ENCODE results near the gene TNFRSF4. TPM values are rescaled to one million over a fixed set of nuclear protein-coding genes. Genes with fewer than 3 reads are reported as not detected.
A peak's percentile ranks its signal among the peaks of the same experiment; 100 is the strongest.

The TNFRSF4 gene
- total and polyA plus RNA-seq, 7 donors, result 1.4 to 4.6 (median 3.5) TPM

- peak in 1 of 2 donors; percentile 7 for DNase-seq
- Histone ChIP-seq H3K9me3 (no peaks in the 10 kb centered on the region), H3K27ac (no peak overlapping the region), H3K36me3 (ENCODE audit: insufficient read depth in 1 of 2, low read depth in 1 of 2) (no peaks in the 10 kb centered on the region), H3K27me3 (ENCODE audit: insufficient read depth in 3 of 3, low read length in 2 of 3) (peaks cover 0 to 34% (median under 1%) of the 10 kb centered on the region in 3 donors), H3K4me3 (no peak overlapping the region), H3K4me1 (peaks cover 16% of the 10 kb centered on the region)
- WGBS, 3 donors, result 77 to 81% (median 80%) methylated on average over 67 to 73 of the region's 73 CpGs
- intact Hi-C loops (cut with DNase I), result no loop called here
- TF ChIP-seq CTCF (IDR thresholded peaks at IDR 0.05), result no peak
- ATAC-seq, result no peak
Observed at GRCh38 chr1:1162597-1163537, 51.1 kb downstream of the TNFRSF4 start.

- H3K4me1 ChIP-seq, result peaks cover 19% of the 10 kb centered on the region
- ATAC-seq, result no peak
- no peaks in the 10 kb centered on the region for H3K36me3 ChIP-seq (ENCODE audit: insufficient read depth in 1 of 2, low read depth in 1 of 2)
- no peak for TF ChIP-seq CTCF (IDR thresholded peaks at IDR 0.05)
- peaks cover 0 to 33% (median 0%) of the 10 kb centered on the region in 3 donors for H3K27me3 ChIP-seq (ENCODE audit: insufficient read depth in 3 of 3, low read length in 2 of 3)
- DNase-seq, result no peak
- H3K9me3 ChIP-seq, result no peaks in the 10 kb centered on the region
- H3K4me3 ChIP-seq, result no peak overlapping the region
- intact Hi-C loops (cut with DNase I), result no loop called here
- WGBS, 3 donors, result 52 to 56% (median 55%) methylated on average over 17 of the region's 17 CpGs
- H3K27ac ChIP-seq, result no peak overlapping the region
Observed at GRCh38 chr1:1161683-1162079, 52.3 kb downstream of the TNFRSF4 start.

Other genes with a start within 250 kb of the TNFRSF4 start
- not detected for gene PLEKHN1, start 247.7 kb downstream of the TNFRSF4 start, total RNA-seq
- gene PLEKHN1, start 247.7 kb downstream of the TNFRSF4 start, polyA plus RNA-seq, result under 1 TPM in 1 of 3 donors, not detected in 2; 0.03 TPM
- 100 to 1,000 TPM in 2 of 4 donors, 10 to 100 TPM in 2; 13.9 to 249 (median 109) TPM for gene PERM1, start 232.1 kb downstream of the TNFRSF4 start, total RNA-seq
- gene PERM1, start 232.1 kb downstream of the TNFRSF4 start, polyA plus RNA-seq, result 100 to 1,000 TPM in 1 of 3 donors, 10 to 100 TPM in 2; 38.1 to 239 (median 58.5) TPM
- 10 to 100 TPM in 3 of 4 donors, 1 to 10 TPM in 1; 7.2 to 21.8 (median 12.6) TPM for gene HES4, start 214.1 kb downstream of the TNFRSF4 start, total RNA-seq
- gene HES4, start 214.1 kb downstream of the TNFRSF4 start, polyA plus RNA-seq, result 10 to 100 TPM in 1 of 3 donors, 1 to 10 TPM in 2; 2.3 to 20.2 (median 5.4) TPM
- gene ISG15, start 200.7 kb downstream of the TNFRSF4 start, total RNA-seq, result 10 to 100 TPM in 1 of 4 donors, 1 to 10 TPM in 3; 2.9 to 12.4 (median 8.1) TPM
- 10 to 100 TPM; 13.3 to 22.1 (median 17.1) TPM for gene ISG15, start 200.7 kb downstream of the TNFRSF4 start, polyA plus RNA-seq
- 1 to 10 TPM; 3.4 to 5.4 (median 4.6) TPM for gene AGRN, start 194.0 kb downstream of the TNFRSF4 start, total RNA-seq
- gene AGRN, start 194.0 kb downstream of the TNFRSF4 start, polyA plus RNA-seq, result 1 to 10 TPM; 1.3 to 3.0 (median 1.4) TPM
- not detected for gene RNF223, start 139.8 kb downstream of the TNFRSF4 start, total RNA-seq
- not detected for gene RNF223, start 139.8 kb downstream of the TNFRSF4 start, polyA plus RNA-seq
- gene C1orf159, start 98.1 kb downstream of the TNFRSF4 start, total RNA-seq, result 1 to 10 TPM; 1.5 to 3.5 (median 2.6) TPM
- 1 to 10 TPM; 4.1 to 6.7 (median 4.3) TPM for gene C1orf159, start 98.1 kb downstream of the TNFRSF4 start, polyA plus RNA-seq
- gene TTLL10, start 40.3 kb downstream of the TNFRSF4 start, total RNA-seq, result under 1 TPM in 1 of 4 donors, not detected in 3; 0.27 TPM
- gene TTLL10, start 40.3 kb downstream of the TNFRSF4 start, polyA plus RNA-seq, result under 1 TPM; 0.03 to 0.10 (median 0.10) TPM
- gene TNFRSF18, start 7.6 kb downstream of the TNFRSF4 start, total RNA-seq, result under 1 TPM in 1 of 4 donors, not detected in 3; 0.27 TPM
- gene TNFRSF18, start 7.6 kb downstream of the TNFRSF4 start, polyA plus RNA-seq, result under 1 TPM; 0.04 to 0.76 (median 0.13) TPM
- 100 to 1,000 TPM in 1 of 4 donors, 10 to 100 TPM in 3; 70.6 to 109 (median 82.5) TPM for gene SDF4, start 17.8 kb upstream of the TNFRSF4 start, total RNA-seq
- gene SDF4, start 17.8 kb upstream of the TNFRSF4 start, polyA plus RNA-seq, result 100 to 1,000 TPM in 2 of 3 donors, 10 to 100 TPM in 1; 67.5 to 129 (median 108) TPM
- gene B3GALT6, start 18.1 kb upstream of the TNFRSF4 start, total RNA-seq, result 10 to 100 TPM in 3 of 4 donors, 1 to 10 TPM in 1; 8.9 to 13.7 (median 11.1) TPM
- gene B3GALT6, start 18.1 kb upstream of the TNFRSF4 start, polyA plus RNA-seq, result 10 to 100 TPM in 2 of 3 donors, 1 to 10 TPM in 1; 7.7 to 30.3 (median 15.6) TPM
- gene C1QTNF12, start 32.6 kb upstream of the TNFRSF4 start, total RNA-seq, result 1 to 10 TPM in 2 of 4 donors, under 1 TPM in 2; 0.75 to 1.4 (median 1.0) TPM
- gene C1QTNF12, start 32.6 kb upstream of the TNFRSF4 start, polyA plus RNA-seq, result under 1 TPM; 0.13 to 0.98 (median 0.36) TPM
- 10 to 100 TPM; 36.8 to 48.1 (median 42.4) TPM for gene UBE2J2, start 59.7 kb upstream of the TNFRSF4 start, total RNA-seq
- gene UBE2J2, start 59.7 kb upstream of the TNFRSF4 start, polyA plus RNA-seq, result 10 to 100 TPM; 44.9 to 80.9 (median 62.3) TPM
- 1 to 10 TPM; 1.4 to 3.5 (median 1.4) TPM for gene SCNN1D, start 66.3 kb upstream of the TNFRSF4 start, total RNA-seq
- gene SCNN1D, start 66.3 kb upstream of the TNFRSF4 start, polyA plus RNA-seq, result 1 to 10 TPM in 2 of 3 donors, under 1 TPM in 1; 0.48 to 2.0 (median 1.6) TPM
- gene ACAP3, start 93.8 kb upstream of the TNFRSF4 start, total RNA-seq, result 10 to 100 TPM; 20.8 to 32.0 (median 26.3) TPM
- gene ACAP3, start 93.8 kb upstream of the TNFRSF4 start, polyA plus RNA-seq, result 10 to 100 TPM; 14.7 to 23.7 (median 15.5) TPM
- gene PUSL1, start 94.4 kb upstream of the TNFRSF4 start, total RNA-seq, result 1 to 10 TPM; 3.7 to 7.3 (median 5.8) TPM
- 1 to 10 TPM; 7.9 to 9.1 (median 9.0) TPM for gene PUSL1, start 94.4 kb upstream of the TNFRSF4 start, polyA plus RNA-seq
- 10 to 100 TPM; 55.6 to 80.8 (median 64.0) TPM for gene INTS11, start 110.5 kb upstream of the TNFRSF4 start, total RNA-seq
- gene INTS11, start 110.5 kb upstream of the TNFRSF4 start, polyA plus RNA-seq, result 10 to 100 TPM; 71.2 to 72.7 (median 71.8) TPM
- 10 to 100 TPM; 18.2 to 39.5 (median 23.8) TPM for gene CPTP, start 110.6 kb upstream of the TNFRSF4 start, total RNA-seq
- 10 to 100 TPM; 31.3 to 38.1 (median 33.4) TPM for gene CPTP, start 110.6 kb upstream of the TNFRSF4 start, polyA plus RNA-seq
- gene TAS1R3, start 117.1 kb upstream of the TNFRSF4 start, total RNA-seq, result under 1 TPM in 3 of 4 donors, not detected in 1; 0.06 to 0.10 (median 0.06) TPM
- gene TAS1R3, start 117.1 kb upstream of the TNFRSF4 start, polyA plus RNA-seq, result under 1 TPM; 0.08 to 0.25 (median 0.18) TPM
- gene DVL1, start 135.3 kb upstream of the TNFRSF4 start, total RNA-seq, result 100 to 1,000 TPM; 162 to 215 (median 210) TPM
- 100 to 1,000 TPM; 183 to 209 (median 206) TPM for gene DVL1, start 135.3 kb upstream of the TNFRSF4 start, polyA plus RNA-seq
- 10 to 100 TPM in 3 of 4 donors, 1 to 10 TPM in 1; 7.2 to 24.3 (median 13.5) TPM for gene MXRA8, start 144.4 kb upstream of the TNFRSF4 start, total RNA-seq
- gene MXRA8, start 144.4 kb upstream of the TNFRSF4 start, polyA plus RNA-seq, result 10 to 100 TPM in 2 of 3 donors, 1 to 10 TPM in 1; 9.8 to 16.9 (median 10.1) TPM
- 100 to 1,000 TPM; 180 to 194 (median 183) TPM for gene AURKAIP1, start 161.1 kb upstream of the TNFRSF4 start, total RNA-seq
- 100 to 1,000 TPM; 306 to 534 (median 341) TPM for gene AURKAIP1, start 161.1 kb upstream of the TNFRSF4 start, polyA plus RNA-seq
- 10 to 100 TPM; 40.2 to 71.8 (median 46.1) TPM for gene CCNL2, start 185.2 kb upstream of the TNFRSF4 start, total RNA-seq
- gene CCNL2, start 185.2 kb upstream of the TNFRSF4 start, polyA plus RNA-seq, result 10 to 100 TPM; 50.1 to 59.3 (median 54.7) TPM
- 100 to 1,000 TPM; 114 to 159 (median 143) TPM for gene MRPL20, start 193.1 kb upstream of the TNFRSF4 start, total RNA-seq
- 100 to 1,000 TPM; 211 to 308 (median 255) TPM for gene MRPL20, start 193.1 kb upstream of the TNFRSF4 start, polyA plus RNA-seq
- gene ANKRD65, start 207.1 kb upstream of the TNFRSF4 start, total RNA-seq, result 1 to 10 TPM in 3 of 4 donors, under 1 TPM in 1; 0.77 to 5.4 (median 3.0) TPM
- gene ANKRD65, start 207.1 kb upstream of the TNFRSF4 start, polyA plus RNA-seq, result 1 to 10 TPM; 1.1 to 2.9 (median 1.6) TPM
- 10 to 100 TPM in 3 of 4 donors, 1 to 10 TPM in 1; 4.5 to 25.3 (median 13.8) TPM for gene VWA1, start 221.5 kb upstream of the TNFRSF4 start, total RNA-seq
- gene VWA1, start 221.5 kb upstream of the TNFRSF4 start, polyA plus RNA-seq, result 1 to 10 TPM; 1.4 to 7.8 (median 4.1) TPM
- under 1 TPM; 0.47 to 0.99 (median 0.61) TPM for gene ATAD3C, start 235.5 kb upstream of the TNFRSF4 start, total RNA-seq
- under 1 TPM; 0.12 to 0.61 (median 0.13) TPM for gene ATAD3C, start 235.5 kb upstream of the TNFRSF4 start, polyA plus RNA-seq

Data from psoas muscle (tissue), 8 donors.